A673 (cell line): ENCODE results near the gene STK40.

Source experiments
- EZH2 ChIP-seq: fragments of 200-600 bp; sonication (generic); IDR thresholded peaks from 2 replicates; pipeline ENCODE4 v1.6.1; 2017; ENCODE audit warnings: borderline replicate concordance, low read depth, mild to moderate bottlenecking, mixed read lengths, antibody characterized with exemption, low read length; ENCODE audit not compliant: poor library complexity, severe bottlenecking
- TF ChIP-seq, protein P1 (sequence below): fragments of 300-800, 200-600 bp; sonication (generic); conservative IDR thresholded peaks from 2 replicates; pipeline ENCODE4 v1.5.1; 2017; ENCODE audit warnings: low read depth, mild to moderate bottlenecking, antibody characterized with exemption, low read length, moderate library complexity, mixed read lengths

DNA sequence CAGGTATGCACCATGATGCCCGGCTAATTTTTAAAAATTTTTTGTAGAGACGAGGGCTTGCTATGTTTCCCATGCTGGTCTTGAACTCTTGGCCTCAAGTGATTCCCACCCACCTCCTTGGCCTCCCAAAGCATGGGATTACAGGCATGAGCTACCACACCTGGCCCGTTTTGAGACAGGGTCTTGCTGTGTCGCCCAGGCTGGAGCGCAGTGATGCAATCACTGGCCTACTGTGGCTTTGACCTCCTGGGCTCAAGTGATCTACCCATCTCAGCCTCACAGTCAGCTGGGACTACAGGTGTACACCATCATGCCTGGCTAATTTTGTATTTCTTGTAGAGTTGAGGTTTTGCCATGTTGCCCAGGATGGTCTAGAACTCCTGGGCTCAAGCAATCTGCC, 87.1 kb downstream of the STK40 start:
- TF ChIP-seq, protein P1, sequence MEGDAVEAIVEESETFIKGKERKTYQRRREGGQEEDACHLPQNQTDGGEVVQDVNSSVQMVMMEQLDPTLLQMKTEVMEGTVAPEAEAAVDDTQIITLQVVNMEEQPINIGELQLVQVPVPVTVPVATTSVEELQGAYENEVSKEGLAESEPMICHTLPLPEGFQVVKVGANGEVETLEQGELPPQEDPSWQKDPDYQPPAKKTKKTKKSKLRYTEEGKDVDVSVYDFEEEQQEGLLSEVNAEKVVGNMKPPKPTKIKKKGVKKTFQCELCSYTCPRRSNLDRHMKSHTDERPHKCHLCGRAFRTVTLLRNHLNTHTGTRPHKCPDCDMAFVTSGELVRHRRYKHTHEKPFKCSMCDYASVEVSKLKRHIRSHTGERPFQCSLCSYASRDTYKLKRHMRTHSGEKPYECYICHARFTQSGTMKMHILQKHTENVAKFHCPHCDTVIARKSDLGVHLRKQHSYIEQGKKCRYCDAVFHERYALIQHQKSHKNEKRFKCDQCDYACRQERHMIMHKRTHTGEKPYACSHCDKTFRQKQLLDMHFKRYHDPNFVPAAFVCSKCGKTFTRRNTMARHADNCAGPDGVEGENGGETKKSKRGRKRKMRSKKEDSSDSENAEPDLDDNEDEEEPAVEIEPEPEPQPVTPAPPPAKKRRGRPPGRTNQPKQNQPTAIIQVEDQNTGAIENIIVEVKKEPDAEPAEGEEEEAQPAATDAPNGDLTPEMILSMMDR, result no peak
- no peak for TF ChIP-seq EZH2
